ENCODE results near the gene TTC17. TPM values are rescaled to one million over a fixed set of nuclear protein-coding genes. Genes with fewer than 3 reads are reported as not detected.
"Not testable (repeated sequence)": the region's sequence is repeated elsewhere in the genome, so short reads cannot be mapped to it uniquely, and the experiment has no call there.

TTC17 gene, protein sequence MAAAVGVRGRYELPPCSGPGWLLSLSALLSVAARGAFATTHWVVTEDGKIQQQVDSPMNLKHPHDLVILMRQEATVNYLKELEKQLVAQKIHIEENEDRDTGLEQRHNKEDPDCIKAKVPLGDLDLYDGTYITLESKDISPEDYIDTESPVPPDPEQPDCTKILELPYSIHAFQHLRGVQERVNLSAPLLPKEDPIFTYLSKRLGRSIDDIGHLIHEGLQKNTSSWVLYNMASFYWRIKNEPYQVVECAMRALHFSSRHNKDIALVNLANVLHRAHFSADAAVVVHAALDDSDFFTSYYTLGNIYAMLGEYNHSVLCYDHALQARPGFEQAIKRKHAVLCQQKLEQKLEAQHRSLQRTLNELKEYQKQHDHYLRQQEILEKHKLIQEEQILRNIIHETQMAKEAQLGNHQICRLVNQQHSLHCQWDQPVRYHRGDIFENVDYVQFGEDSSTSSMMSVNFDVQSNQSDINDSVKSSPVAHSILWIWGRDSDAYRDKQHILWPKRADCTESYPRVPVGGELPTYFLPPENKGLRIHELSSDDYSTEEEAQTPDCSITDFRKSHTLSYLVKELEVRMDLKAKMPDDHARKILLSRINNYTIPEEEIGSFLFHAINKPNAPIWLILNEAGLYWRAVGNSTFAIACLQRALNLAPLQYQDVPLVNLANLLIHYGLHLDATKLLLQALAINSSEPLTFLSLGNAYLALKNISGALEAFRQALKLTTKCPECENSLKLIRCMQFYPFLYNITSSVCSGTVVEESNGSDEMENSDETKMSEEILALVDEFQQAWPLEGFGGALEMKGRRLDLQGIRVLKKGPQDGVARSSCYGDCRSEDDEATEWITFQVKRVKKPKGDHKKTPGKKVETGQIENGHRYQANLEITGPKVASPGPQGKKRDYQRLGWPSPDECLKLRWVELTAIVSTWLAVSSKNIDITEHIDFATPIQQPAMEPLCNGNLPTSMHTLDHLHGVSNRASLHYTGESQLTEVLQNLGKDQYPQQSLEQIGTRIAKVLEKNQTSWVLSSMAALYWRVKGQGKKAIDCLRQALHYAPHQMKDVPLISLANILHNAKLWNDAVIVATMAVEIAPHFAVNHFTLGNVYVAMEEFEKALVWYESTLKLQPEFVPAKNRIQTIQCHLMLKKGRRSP
- 65.3 TPM for polyA plus RNA-seq (2013, experiment 1 of 2)
- 68.9 TPM for polyA plus RNA-seq (2013, experiment 2 of 2)

- peaks cover 15% of the 10 kb centered on the region for H3K36me3 ChIP-seq (ENCODE audit: control insufficient read depth, insufficient read depth, low read length)
- peaks cover 4% of the 10 kb centered on the region for H3K4me1 ChIP-seq (ENCODE audit: control insufficient read depth, insufficient read depth, low read length, poor library complexity, severe bottlenecking)
- peak within 1 kb of the TSS; percentile 85 for H3K4me3 ChIP-seq (ENCODE audit: extremely low read depth, insufficient read depth, low read length, poor library complexity, severe bottlenecking)
- H3K27ac ChIP-seq (ENCODE audit: low read depth, low read length, severe bottlenecking) = peak within 1 kb of the TSS; percentile 91
- WGBS, 2 experiments (ENCODE audit: insufficient coverage in 2 of 2) = 0% methylated on average over 51 to 57 of the region's 58 CpGs
- H3K9me3 ChIP-seq (ENCODE audit: control insufficient read depth, low read length) = no peaks in the 10 kb centered on the region
Observed at GRCh38 chr11:43358801-43359421, at the start of gene TTC17. TTC17 (plus strand) TSS chr11:43358920; CDS start chr11:43358955, 35 bp downstream.

DNA sequence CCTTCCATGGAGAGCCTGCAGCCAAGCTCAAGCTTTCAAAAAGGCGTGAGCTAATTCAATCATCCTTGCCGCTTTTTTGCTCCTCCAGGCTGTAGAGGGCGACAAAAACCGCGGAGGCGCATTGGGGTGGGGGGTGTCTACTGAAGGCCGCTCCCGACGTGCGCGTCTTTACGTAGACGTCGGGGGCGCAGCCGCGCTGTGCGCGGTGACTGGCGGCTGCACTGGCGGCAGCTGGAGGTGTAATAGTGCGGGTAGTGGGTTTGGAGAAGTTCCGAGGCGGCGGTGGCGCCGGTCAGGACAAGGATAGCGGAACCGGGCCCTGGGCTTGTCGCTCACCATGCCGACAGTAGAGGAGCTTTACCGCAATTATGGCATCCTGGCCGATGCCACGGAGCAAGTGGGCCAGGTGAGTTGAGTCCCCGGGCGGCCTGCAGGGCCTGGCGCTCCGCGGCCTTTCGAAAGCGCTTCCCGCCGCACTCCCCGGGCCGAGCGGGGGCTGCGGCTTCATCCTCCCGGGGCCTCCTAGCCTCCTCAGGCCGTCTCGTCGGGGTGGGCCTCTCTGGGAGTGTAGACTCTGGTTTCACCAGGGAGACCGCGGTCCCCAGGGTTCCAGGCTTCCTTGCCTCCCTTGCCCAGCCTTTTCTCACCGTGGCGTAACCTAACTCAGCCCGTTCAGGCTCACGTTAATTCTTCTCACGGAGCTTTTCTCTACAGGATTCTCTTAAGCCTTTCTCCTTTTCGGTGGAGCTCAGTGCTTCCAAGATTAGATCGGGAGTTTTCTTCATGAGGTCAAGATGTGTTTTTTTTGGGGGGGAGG is 46.7 kb upstream of the TTC17 start, which contains the start of gene API5:
API5 (plus strand) TSS at position 206 of the 817 bp plus-strand sequence; CDS start at position 338, 132 bp downstream.
- Histone ChIP-seq H3K36me3 (ENCODE audit: control insufficient read depth, insufficient read depth, low read length) (peaks cover 8% of the 10 kb centered on the region), H3K4me1 (ENCODE audit: control insufficient read depth, insufficient read depth, low read length, poor library complexity, severe bottlenecking) (peaks cover 6% of the 10 kb centered on the region), H3K4me3 (ENCODE audit: extremely low read depth, insufficient read depth, low read length, poor library complexity, severe bottlenecking) (peak within 1 kb of the TSS; percentile 80), H3K9me3 (ENCODE audit: control insufficient read depth, low read length) (no peaks in the 10 kb centered on the region), H3K27ac (ENCODE audit: low read depth, low read length, severe bottlenecking) (peak within 1 kb of the TSS; percentile 88)
- WGBS, 2 experiments (ENCODE audit: insufficient coverage in 2 of 2) = 0% methylated on average over 23 to 36 of the region's 60 CpGs

DNA sequence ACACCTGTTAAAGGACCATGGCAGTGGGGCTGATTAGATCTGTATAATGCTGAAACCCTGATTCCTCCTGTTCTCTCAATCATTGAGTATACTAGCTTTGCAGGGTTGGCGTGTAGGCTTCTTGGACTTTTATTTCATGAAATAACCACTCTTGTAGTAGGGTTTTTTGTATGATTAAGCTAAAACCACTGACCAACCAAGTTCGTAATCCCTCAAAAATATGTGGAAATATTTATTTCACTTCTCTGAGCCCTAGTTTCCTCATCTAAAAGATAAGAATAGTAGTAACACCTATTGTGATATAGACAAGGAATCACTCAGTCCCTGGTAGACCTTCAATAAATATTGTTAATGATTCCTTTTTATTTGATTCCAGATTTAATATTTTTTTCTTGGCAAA is 42.8 kb upstream of the TTC17 start:
- Histone ChIP-seq H3K36me3 (ENCODE audit: control insufficient read depth, insufficient read depth, low read length) (peaks cover 33% of the 10 kb centered on the region), H3K4me3 (ENCODE audit: extremely low read depth, insufficient read depth, low read length, poor library complexity, severe bottlenecking) (no peak overlapping the region), H3K27ac (ENCODE audit: low read depth, low read length, severe bottlenecking) (no peak overlapping the region), H3K9me3 (ENCODE audit: control insufficient read depth, low read length) (no peaks in the 10 kb centered on the region), H3K4me1 (ENCODE audit: control insufficient read depth, insufficient read depth, low read length, poor library complexity, severe bottlenecking) (peaks cover 6% of the 10 kb centered on the region)
- no CpG with 5 or more reads among the region's 2 CpGs for WGBS, 2 experiments (ENCODE audit: insufficient coverage in 2 of 2)

DNA sequence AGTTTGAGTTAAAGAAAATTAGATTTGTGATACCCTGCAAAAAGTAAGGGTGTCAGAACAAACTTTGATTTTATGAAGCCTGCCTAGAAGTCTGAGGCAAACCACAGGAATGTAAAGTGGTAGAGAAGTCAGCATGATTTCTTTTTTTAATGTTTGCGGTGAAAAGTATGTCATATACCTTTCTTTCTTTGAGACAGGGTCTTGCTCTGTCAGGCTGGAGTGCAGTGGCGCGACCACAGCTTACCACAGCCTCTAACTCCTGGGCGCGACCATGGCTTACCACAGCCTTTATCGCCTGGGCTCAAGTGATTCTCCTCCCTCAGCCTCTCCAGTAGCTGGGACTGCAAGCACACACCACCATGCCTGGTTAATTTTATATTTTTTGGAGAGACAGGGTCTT is 42.3 kb upstream of the TTC17 start:
- 78 to 94% methylated on average over 6 of the region's 6 CpGs for WGBS, 2 experiments (ENCODE audit: insufficient coverage in 2 of 2)
- Histone ChIP-seq H3K27ac (ENCODE audit: low read depth, low read length, severe bottlenecking) (no peak overlapping the region), H3K4me3 (ENCODE audit: extremely low read depth, insufficient read depth, low read length, poor library complexity, severe bottlenecking) (no peak overlapping the region), H3K4me1 (ENCODE audit: control insufficient read depth, insufficient read depth, low read length, poor library complexity, severe bottlenecking) (peaks cover 6% of the 10 kb centered on the region), H3K9me3 (ENCODE audit: control insufficient read depth, low read length) (no peaks in the 10 kb centered on the region), H3K36me3 (ENCODE audit: control insufficient read depth, insufficient read depth, low read length) (peaks cover 38% of the 10 kb centered on the region)

GRCh38 chr11:43327987-43328386 is 30.7 kb upstream of the TTC17 start:
- WGBS, 2 experiments (ENCODE audit: insufficient coverage in 2 of 2) = 93% methylated on average over 2 of the region's 2 CpGs; no CpG with 5 or more reads in 1 of the 2 experiments
- no peak overlapping the region for H3K4me3 ChIP-seq (ENCODE audit: extremely low read depth, insufficient read depth, low read length, poor library complexity, severe bottlenecking)
- H3K9me3 ChIP-seq (ENCODE audit: control insufficient read depth, low read length) = no peaks in the 10 kb centered on the region
- peaks cover 93% of the 10 kb centered on the region for H3K36me3 ChIP-seq (ENCODE audit: control insufficient read depth, insufficient read depth, low read length)
- H3K27ac ChIP-seq (ENCODE audit: low read depth, low read length, severe bottlenecking) = no peak overlapping the region
- no peaks in the 10 kb centered on the region for H3K4me1 ChIP-seq (ENCODE audit: control insufficient read depth, insufficient read depth, low read length, poor library complexity, severe bottlenecking)

DNA sequence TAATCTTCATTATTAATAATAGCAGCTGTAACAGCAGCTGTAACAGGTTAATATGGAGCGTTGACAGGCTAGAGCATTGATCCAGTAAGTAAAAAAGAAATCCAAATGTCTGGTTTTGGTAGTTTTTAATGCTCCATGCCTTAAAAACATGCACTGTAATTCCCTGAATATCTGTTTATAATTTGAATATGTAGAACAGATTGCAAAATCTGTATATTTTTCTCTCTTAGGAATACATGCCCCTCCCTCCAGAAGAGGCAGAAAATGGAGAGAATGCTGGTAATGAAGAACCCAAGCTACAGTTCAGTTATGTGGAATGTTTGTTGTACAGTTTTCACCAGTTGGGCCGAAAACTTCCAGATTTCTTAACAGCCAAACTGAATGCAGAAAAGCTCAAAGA is 30.2 kb upstream of the TTC17 start:
- Histone ChIP-seq H3K36me3 (ENCODE audit: control insufficient read depth, insufficient read depth, low read length) (peaks cover 92% of the 10 kb centered on the region), H3K9me3 (ENCODE audit: control insufficient read depth, low read length) (no peaks in the 10 kb centered on the region), H3K27ac (ENCODE audit: low read depth, low read length, severe bottlenecking) (no peak overlapping the region), H3K4me1 (ENCODE audit: control insufficient read depth, insufficient read depth, low read length, poor library complexity, severe bottlenecking) (no peaks in the 10 kb centered on the region), H3K4me3 (ENCODE audit: extremely low read depth, insufficient read depth, low read length, poor library complexity, severe bottlenecking) (no peak overlapping the region)
- WGBS, 2 experiments (ENCODE audit: insufficient coverage in 2 of 2) = 88% methylated on average over 1 of the region's 2 CpGs; no CpG with 5 or more reads in 1 of the 2 experiments

DNA sequence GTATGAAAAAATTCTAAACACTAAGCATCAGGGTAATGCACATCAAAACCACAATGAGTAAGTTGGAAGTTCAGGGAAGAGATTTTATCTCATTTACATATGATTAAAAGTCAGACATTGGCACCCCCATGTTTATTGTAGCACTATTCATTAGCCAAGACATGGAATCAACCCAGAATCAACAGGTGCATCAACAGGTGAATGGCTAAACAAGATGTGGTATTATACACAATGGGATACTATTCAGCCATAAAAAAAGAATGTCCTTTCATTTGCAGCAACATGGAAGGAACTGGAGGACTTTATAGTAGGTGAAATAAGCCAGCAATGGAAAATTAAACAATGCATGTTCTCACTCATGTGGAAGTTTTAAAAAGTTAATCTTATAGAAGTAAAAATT is 17.6 kb upstream of the TTC17 start:
- Histone ChIP-seq H3K27ac (ENCODE audit: low read depth, low read length, severe bottlenecking) (no peak overlapping the region), H3K9me3 (ENCODE audit: control insufficient read depth, low read length) (no peaks in the 10 kb centered on the region), H3K36me3 (ENCODE audit: control insufficient read depth, insufficient read depth, low read length) (peaks cover 47% of the 10 kb centered on the region), H3K4me1 (ENCODE audit: control insufficient read depth, insufficient read depth, low read length, poor library complexity, severe bottlenecking) (no peaks in the 10 kb centered on the region), H3K4me3 (ENCODE audit: extremely low read depth, insufficient read depth, low read length, poor library complexity, severe bottlenecking) (no peak overlapping the region)

DNA sequence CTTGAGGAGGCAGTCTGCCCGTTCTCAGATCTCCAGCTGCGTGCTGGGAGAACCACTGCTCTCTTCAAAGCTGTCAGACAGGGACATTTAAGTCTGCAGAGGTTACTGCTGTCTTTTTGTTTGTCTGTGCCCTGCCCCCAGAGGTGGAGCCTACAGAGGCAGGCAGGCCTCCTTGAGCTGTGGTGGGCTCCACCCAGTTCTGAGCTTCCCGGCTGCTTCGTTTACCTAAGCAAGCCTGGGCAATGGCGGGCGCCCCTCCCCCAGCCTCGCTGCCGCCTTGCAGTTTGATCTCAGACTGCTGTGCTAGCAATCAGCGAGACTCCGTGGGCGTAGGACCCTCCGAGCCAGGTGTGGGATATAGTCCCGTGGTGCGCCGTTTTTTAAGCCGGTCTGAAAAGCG is 7.3 kb upstream of the TTC17 start:
- no CpG with 5 or more reads among the region's 17 CpGs for WGBS, 2 experiments (ENCODE audit: insufficient coverage in 2 of 2)
- H3K9me3 ChIP-seq (ENCODE audit: control insufficient read depth, low read length); H3K4me1 ChIP-seq (ENCODE audit: control insufficient read depth, insufficient read depth, low read length, poor library complexity, severe bottlenecking); H3K4me3 ChIP-seq (ENCODE audit: extremely low read depth, insufficient read depth, low read length, poor library complexity, severe bottlenecking); H3K27ac ChIP-seq (ENCODE audit: low read depth, low read length, severe bottlenecking); H3K36me3 ChIP-seq (ENCODE audit: control insufficient read depth, insufficient read depth, low read length): not testable (repeated sequence)

DNA sequence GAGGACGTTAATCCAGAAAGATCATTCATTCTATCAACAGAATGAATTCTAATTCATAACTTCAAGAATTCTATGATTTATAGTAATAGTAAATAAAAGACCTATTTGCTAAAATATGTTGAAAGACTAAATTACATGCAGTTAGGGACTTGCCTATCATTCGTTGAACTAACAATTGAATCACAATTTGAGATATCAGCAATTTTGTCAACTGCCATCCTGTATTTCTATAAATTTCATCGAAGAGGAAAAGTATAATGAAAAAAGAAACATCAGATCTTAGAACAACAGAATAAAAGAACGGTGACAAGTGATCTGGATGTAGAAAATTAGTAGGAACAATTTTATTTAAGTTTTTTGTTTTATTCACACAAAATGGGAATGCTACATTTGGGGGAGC is 4.4 kb upstream of the TTC17 start:
- H3K36me3 ChIP-seq (ENCODE audit: control insufficient read depth, insufficient read depth, low read length) = no peaks in the 10 kb centered on the region
- no CpG with 5 or more reads among the region's 4 CpGs for WGBS, 2 experiments (ENCODE audit: insufficient coverage in 2 of 2)
- no peaks in the 10 kb centered on the region for H3K9me3 ChIP-seq (ENCODE audit: control insufficient read depth, low read length)
- no peak overlapping the region for H3K4me3 ChIP-seq (ENCODE audit: extremely low read depth, insufficient read depth, low read length, poor library complexity, severe bottlenecking)
- H3K4me1 ChIP-seq (ENCODE audit: control insufficient read depth, insufficient read depth, low read length, poor library complexity, severe bottlenecking) = no peaks in the 10 kb centered on the region
- H3K27ac ChIP-seq (ENCODE audit: low read depth, low read length, severe bottlenecking) = no peak overlapping the region
